CD4-positive, alpha-beta T cell treated with Interleukin-21 for 1 hour (primary cell): ENCODE results near the gene PLD2.
"Not testable (repeated sequence)": the region's sequence is repeated elsewhere in the genome, so short reads cannot be mapped to it uniquely, and the experiment has no call there.

Experiments used
- DNase-seq: peaks from one replicate; pipeline ENCODE4 v3.0.0-alpha.2; 2020

PLD2 gene

GRCh38 chr17:4858068-4858881, 51.3 kb downstream of the PLD2 start:
- no peak for DNase-seq

GRCh38 chr17:4858882-4859260, 51.9 kb downstream of the PLD2 start:
- DNase-seq: no peak

- DNase-seq: no peak
Measured at GRCh38 chr17:4859816-4860625, 53.1 kb downstream of the PLD2 start.

- no peak for DNase-seq
Measured at GRCh38 chr17:4860651-4861050, 53.7 kb downstream of the PLD2 start.

- no peak for DNase-seq
Measured at GRCh38 chr17:4861052-4861451, 54.1 kb downstream of the PLD2 start.

GRCh38 chr17:4862720-4863119, 55.8 kb downstream of the PLD2 start:
- no peak for DNase-seq

GRCh38 chr17:4863321-4863720, 56.4 kb downstream of the PLD2 start:
- no peak for DNase-seq

- not testable (repeated sequence) for DNase-seq
Measured at GRCh38 chr17:4867535-4867934, 60.6 kb downstream of the PLD2 start.

GRCh38 chr17:4869058-4869998, 62.4 kb downstream of the PLD2 start:
- not testable (repeated sequence) for DNase-seq

- DNase-seq: no peak
Measured at GRCh38 chr17:4870855-4871254, 63.9 kb downstream of the PLD2 start.

- no peak for DNase-seq
Measured at GRCh38 chr17:4872786-4873185, 65.8 kb downstream of the PLD2 start.
